Common myeloid progenitor, CD34-positive (primary cell): Measurements from ENCODE around the gene SEPHS1. TPM values are rescaled to one million over a fixed set of nuclear protein-coding genes. Genes with fewer than 3 reads are reported as not detected.

Experiments
- CTCF ChIA-PET: fragments of 350-600 bp; sonication (Branson Sonifier 250); formaldehyde crosslinking; loops from one replicate; lab custom pipeline; 2021; ENCODE audit warnings: antibody characterized with exemption; lab: Charles Lee
- POLR2A ChIA-PET: fragments of 350-600 bp; sonication (Branson Sonifier 250); formaldehyde crosslinking; loops from one replicate; lab custom pipeline; 2021; ENCODE audit warnings: antibody characterized with exemption; lab: Charles Lee
- DNase-seq, 3 donors: peaks; one replicate each; pipeline versions ENCODE4 v3.0.0 to v3.0.0-alpha.2; 2013
- H3K27ac ChIP-seq, 2 experiments: 1 replicate in 1 of 2; 2 replicates in 1 of 2; pipeline ENCODE4 v1.7.0; 2013; ENCODE audit warnings: inconsistent platforms in 2 of 2, low read length in 2 of 2, mild to moderate bottlenecking in 2 of 2, low read depth in 1 of 2, moderate library complexity in 1 of 2; ENCODE audit not compliant: severe bottlenecking in 2 of 2, insufficient read depth in 1 of 2, poor library complexity in 1 of 2
- H3K27me3 ChIP-seq, 5 experiments: replicated peaks in 2 of 5; 1 replicate in 3 of 5; 2 replicates in 2 of 5; pipeline versions ENCODE4 v1.6.1 to v1.7.0; 2013; ENCODE audit warnings: low read length in 4 of 5, mild to moderate bottlenecking in 2 of 5, moderate library complexity in 2 of 5, inconsistent platforms in 1 of 5; ENCODE audit not compliant: insufficient read depth in 5 of 5, control insufficient read depth in 4 of 5
- H3K36me3 ChIP-seq, 4 experiments: 1 replicate in 2 of 4; 2 replicates in 2 of 4; pipeline versions ENCODE4 v1.6.1 to v1.7.0; 2013; ENCODE audit warnings: low read length in 3 of 4, control low read depth in 1 of 4, mild to moderate bottlenecking in 1 of 4; ENCODE audit not compliant: control insufficient read depth in 4 of 4, insufficient read depth in 4 of 4
- H3K4me1 ChIP-seq, 4 experiments: 1 replicate in 3 of 4; 2 replicates in 1 of 4; pipeline versions ENCODE4 v1.6.1 to v1.7.1; 2013; ENCODE audit warnings: low read length in 3 of 4, mild to moderate bottlenecking in 3 of 4, control low read depth in 1 of 4, inconsistent platforms in 1 of 4, moderate library complexity in 1 of 4; ENCODE audit not compliant: control insufficient read depth in 4 of 4, insufficient read depth in 4 of 4; ENCODE audit errors: control extremely low read depth in 1 of 4
- H3K4me3 ChIP-seq, 7 experiments: 1 replicate in 4 of 7; 2 replicates in 3 of 7; pipeline versions ENCODE4 v1.5.1 to v1.7.0; 2013; ENCODE audit warnings: mild to moderate bottlenecking in 7 of 7, low read length in 6 of 7, moderate library complexity in 6 of 7, inconsistent platforms in 2 of 7, low read depth in 2 of 7, control low read depth in 1 of 7; ENCODE audit not compliant: insufficient read depth in 4 of 7, control insufficient read depth in 1 of 7; ENCODE audit errors: extremely low read depth in 1 of 7
- H3K9me3 ChIP-seq, 5 experiments: 1 replicate in 4 of 5; 2 replicates in 1 of 5; pipeline versions ENCODE4 v1.6.1 to v1.7.1; 2013; ENCODE audit warnings: low read length in 4 of 5, mild to moderate bottlenecking in 2 of 5, inconsistent platforms in 1 of 5, low read depth in 1 of 5, moderate library complexity in 1 of 5; ENCODE audit not compliant: control insufficient read depth in 4 of 5, insufficient read depth in 2 of 5; ENCODE audit errors: control extremely low read depth in 1 of 5
- WGBS: methylation state at CpG from one replicate; pipeline ENCODE4 v1.1.5; 2013; ENCODE audit not compliant: insufficient coverage; 5-methylcytosine and 5-hydroxymethylcytosine counted together
- polyA plus RNA-seq: library from polyadenylated mRNA; unstranded; fragments of 120-200 nt; gene quantifications from one replicate; pipeline ENCODE4 v1.2.1, GENCODE V29; 2013

Gene SEPHS1
- polyA plus RNA-seq, result 38.8 TPM

GRCh38 chr10:13348216-13349017, at the start of gene SEPHS1:
TSS of gene SEPHS1 (minus strand) at chr10:13348293. CDS start at chr10:13344950, 3,343 bp downstream.
- CTCF ChIA-PET, result no interaction called here
- H3K9me3 ChIP-seq, result no peaks in the 10 kb centered on the region

GRCh38 chr10:13397052-13397451, 49.0 kb upstream of the SEPHS1 start:
- no peaks in the 10 kb centered on the region for H3K27me3 ChIP-seq
- no peaks in the 10 kb centered on the region for H3K36me3 ChIP-seq
- peaks cover 0 to 2% (median 0%) of the 10 kb centered on the region in 5 experiments for H3K9me3 ChIP-seq
- H3K4me1 ChIP-seq, result no peaks in the 10 kb centered on the region
- DNase-seq, result no peak
- ChIA-PET POLR2A (no interaction called here), CTCF (no interaction called here)
- WGBS, result 94% methylated on average over 3 of the region's 3 CpGs
- H3K27ac ChIP-seq, result no peak overlapping the region
- no peak overlapping the region for H3K4me3 ChIP-seq

More at GRCh38 chr10:13348216-13349017, at the start of gene SEPHS1:
- Histone ChIP-seq H3K4me1 (peaks cover 13 to 43% (median 36%) of the 10 kb centered on the region in 4 experiments), H3K36me3 (peaks cover 0 to 7% (median 3%) of the 10 kb centered on the region in 4 experiments), H3K4me3 (peak within 1 kb of the TSS; percentile 64 to 93 (median 86)), H3K27ac (peak within 1 kb of the TSS; percentile 74 to 87), H3K27me3 (peaks cover 0 to 8% (median 0%) of the 10 kb centered on the region in 5 experiments)
- POLR2A ChIA-PET, result interaction anchor here (0.8 kb wide), 1 partner anchor 46 kb away, joined by 3 read pairs; no protein-coding TSS in a partner anchor
- WGBS, result under 1% methylated on average over 60 of the region's 65 CpGs
- peak; percentile 77 to 91 (median 90) for DNase-seq

GRCh38 chr10:13396369-13396768, 48.3 kb upstream of the SEPHS1 start:
- DNase-seq, result no peak
- CTCF ChIA-PET, result no interaction called here

GRCh38 chr10:13395540-13395939, 47.4 kb upstream of the SEPHS1 start:
- 93% methylated on average over 2 of the region's 3 CpGs for WGBS
- H3K36me3 ChIP-seq, result no peaks in the 10 kb centered on the region
- DNase-seq, result no peak
- H3K27ac ChIP-seq, result no peak overlapping the region
- no peaks in the 10 kb centered on the region for H3K4me1 ChIP-seq
- peaks cover 0 to 2% (median 0%) of the 10 kb centered on the region in 5 experiments for H3K9me3 ChIP-seq
- ChIA-PET CTCF (no interaction called here), POLR2A (no interaction called here)
- H3K4me3 ChIP-seq, result no peak overlapping the region
- no peaks in the 10 kb centered on the region for H3K27me3 ChIP-seq

More at GRCh38 chr10:13396369-13396768, 48.3 kb upstream of the SEPHS1 start:
- Histone ChIP-seq H3K36me3 (no peaks in the 10 kb centered on the region), H3K27me3 (no peaks in the 10 kb centered on the region), H3K4me3 (no peak overlapping the region), H3K9me3 (peaks cover 0 to 2% (median 0%) of the 10 kb centered on the region in 5 experiments), H3K4me1 (no peaks in the 10 kb centered on the region), H3K27ac (no peak overlapping the region)
- POLR2A ChIA-PET, result no interaction called here

GRCh38 chr10:13393640-13394039, 45.5 kb upstream of the SEPHS1 start:
- WGBS, result no CpG with 5 or more reads among the region's 4 CpGs
- POLR2A ChIA-PET, result interaction anchor here (0.6 kb wide), 1 partner anchor 41 kb away, joined by 3 read pairs; no protein-coding TSS in a partner anchor
- no peaks in the 10 kb centered on the region for H3K36me3 ChIP-seq
- CTCF ChIA-PET, result interaction anchor here (0.6 kb wide), 1 partner anchor 9 kb away, joined by 3 read pairs; no protein-coding TSS in a partner anchor
- no peaks in the 10 kb centered on the region for H3K4me1 ChIP-seq
- H3K27ac ChIP-seq, result no peak overlapping the region
- no peak for DNase-seq
- peaks cover 0 to 2% (median 0%) of the 10 kb centered on the region in 5 experiments for H3K9me3 ChIP-seq
- H3K4me3 ChIP-seq, result no peak overlapping the region
- no peaks in the 10 kb centered on the region for H3K27me3 ChIP-seq

- DNase-seq, result no peak
- Histone ChIP-seq H3K9me3 (peaks cover 0 to 2% (median 0%) of the 10 kb centered on the region in 5 experiments), H3K27me3 (no peaks in the 10 kb centered on the region), H3K27ac (no peak overlapping the region), H3K4me1 (no peaks in the 10 kb centered on the region), H3K4me3 (no peak overlapping the region), H3K36me3 (no peaks in the 10 kb centered on the region)
- POLR2A ChIA-PET, result no interaction called here
- CTCF ChIA-PET, result interaction anchor here (2.1 kb wide), 1 partner anchor 47 kb away, joined by 5 read pairs; no protein-coding TSS in a partner anchor
- WGBS, result 93% methylated on average over 5 of the region's 5 CpGs
These were observed 44.6 kb upstream of the SEPHS1 start for GRCh38 chr10:13392701-13393100.
